Mesendoderm (in vitro differentiated cells): ENCODE measurements around the gene ITPR2.

Experiments
- DNase-seq: peaks from one replicate; pipeline ENCODE4 v3.0.0; 2013
- H2AK5ac ChIP-seq: 2 replicates; pipeline ENCODE4 v1.6.1; 2013; ENCODE audit warnings: low read length, inconsistent platforms
- H2BK120ac ChIP-seq: 2 replicates; pipeline ENCODE4 v1.6.1; 2013; ENCODE audit warnings: low read depth, mild to moderate bottlenecking, low read length, moderate library complexity, mixed read lengths
- H2BK15ac ChIP-seq: replicated peaks from 2 replicates; pipeline ENCODE4 v1.6.1; 2013; ENCODE audit warnings: low read depth, mild to moderate bottlenecking, moderate library complexity
- H2BK5ac ChIP-seq: 2 replicates; pipeline ENCODE4 v1.6.1; 2013; ENCODE audit warnings: low read length, inconsistent platforms
- H3K18ac ChIP-seq: 2 replicates; pipeline ENCODE4 v1.6.1; 2013; ENCODE audit warnings: mild to moderate bottlenecking, low read length, mixed read lengths
- H3K23ac ChIP-seq: one replicate; pipeline ENCODE4 v1.6.1; 2013; ENCODE audit warnings: low read length
- H3K27ac ChIP-seq: 2 replicates; pipeline ENCODE4 v1.5.1; 2013; ENCODE audit warnings: low read depth, mild to moderate bottlenecking, inconsistent platforms, low read length, moderate library complexity
- H3K27me3 ChIP-seq: 2 replicates; pipeline ENCODE4 v1.6.1; 2013; ENCODE audit warnings: low read length, control low read depth, mild to moderate bottlenecking, inconsistent platforms; ENCODE audit not compliant: insufficient read depth, poor library complexity
- H3K36me3 ChIP-seq: 2 replicates; pipeline ENCODE4 v1.6.1; 2013; ENCODE audit warnings: low read length, inconsistent platforms; ENCODE audit not compliant: control insufficient read depth, insufficient read depth
- H3K4ac ChIP-seq: one replicate; pipeline ENCODE4 v1.6.1; 2013; ENCODE audit warnings: low read depth, mild to moderate bottlenecking, low read length, moderate library complexity
- H3K4me1 ChIP-seq: 2 replicates; pipeline ENCODE4 v1.6.1; 2013; ENCODE audit warnings: low read depth, low read length, inconsistent platforms; ENCODE audit not compliant: control insufficient read depth
- H3K4me2 ChIP-seq: 2 replicates; pipeline ENCODE4 v1.6.1; 2013; ENCODE audit warnings: low read length
- H3K4me3 ChIP-seq: 2 replicates; pipeline ENCODE4 v1.5.1; 2013; ENCODE audit warnings: mild to moderate bottlenecking, low read length
- H3K56ac ChIP-seq: one replicate; pipeline ENCODE4 v1.6.1; 2013; ENCODE audit warnings: low read length
- H3K79me1 ChIP-seq: 2 replicates; pipeline ENCODE4 v1.6.1; 2013; ENCODE audit warnings: low read length, inconsistent platforms
- H3K79me2 ChIP-seq: 2 replicates; pipeline ENCODE4 v1.6.1; 2013; ENCODE audit warnings: mild to moderate bottlenecking, low read length; ENCODE audit not compliant: control insufficient read depth, insufficient read depth
- H3K9ac ChIP-seq: 2 replicates; pipeline ENCODE4 v1.6.1; 2013; ENCODE audit warnings: low read length, inconsistent platforms
- H4K5ac ChIP-seq: one replicate; pipeline ENCODE4 v1.6.1; 2013; ENCODE audit warnings: low read length
- H4K8ac ChIP-seq: one replicate; pipeline ENCODE4 v1.6.1; 2013; ENCODE audit warnings: low read depth, mild to moderate bottlenecking, control low read depth, low read length, moderate library complexity
- WGBS: extraction: QIAGEN DNeasy Blood & Tissue Kit; methylation state at CpG from one replicate; pipeline ENCODE4 v1.1.7; 2013; ENCODE audit warnings: low lambda C conversion rate, missing lambda C conversion rate; ENCODE audit not compliant: insufficient coverage; ENCODE audit errors: extremely low coverage; 5-methylcytosine and 5-hydroxymethylcytosine counted together

ITPR2 gene

GRCh38 chr12:26496170-26496569 is 336.8 kb downstream of the ITPR2 start:
- Histone ChIP-seq H3K56ac (no peak overlapping the region), H3K4me1 (no peaks in the 10 kb centered on the region), H3K4ac (no peak overlapping the region), H3K27me3 (no peaks in the 10 kb centered on the region), H3K36me3 (no peaks in the 10 kb centered on the region), H2BK15ac (no peak overlapping the region), H3K79me1 (no peaks in the 10 kb centered on the region), H2AK5ac (no peak overlapping the region), H3K79me2 (no peaks in the 10 kb centered on the region), H3K4me3 (no peak overlapping the region), H2BK5ac (no peak overlapping the region), H4K8ac (no peak overlapping the region), H3K4me2 (no peak overlapping the region), H3K23ac (no peak overlapping the region), H4K5ac (no peak overlapping the region), H3K18ac (no peak overlapping the region), H3K9ac (no peak overlapping the region), H2BK120ac (no peak overlapping the region), H3K27ac (no peak overlapping the region)
- no CpG with 5 or more reads among the region's 1 CpG for WGBS
- no peak for DNase-seq

DNA sequence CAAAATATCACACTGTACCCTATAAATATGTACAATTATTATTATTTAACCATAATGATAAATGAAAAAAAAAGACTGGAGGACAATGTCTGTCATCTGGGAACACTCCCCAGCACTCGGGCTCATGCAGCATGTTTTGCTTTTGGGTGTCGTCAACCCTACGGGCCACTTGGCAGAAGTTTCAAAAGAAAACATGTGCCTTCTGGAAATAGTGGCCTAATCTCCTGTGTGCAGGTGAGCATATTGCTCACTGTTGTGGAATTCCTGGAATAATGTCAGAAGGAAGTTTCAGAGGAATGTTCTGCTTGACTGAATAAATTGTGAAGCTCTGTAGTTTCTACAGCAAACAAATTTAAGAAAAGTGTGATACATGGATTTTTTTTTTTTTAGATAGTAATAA is 339.3 kb downstream of the ITPR2 start:
- H3K27ac ChIP-seq, result no peak overlapping the region
- H2BK5ac ChIP-seq, result no peak overlapping the region
- H3K4me3 ChIP-seq, result no peak overlapping the region
- H3K36me3 ChIP-seq, result no peaks in the 10 kb centered on the region
- no peak overlapping the region for H2BK120ac ChIP-seq
- H3K79me2 ChIP-seq, result no peaks in the 10 kb centered on the region
- DNase-seq, result no peak
- H3K9ac ChIP-seq, result no peak overlapping the region
- no peak overlapping the region for H4K5ac ChIP-seq
- H3K27me3 ChIP-seq, result no peaks in the 10 kb centered on the region
- H3K4ac ChIP-seq, result no peak overlapping the region
- H4K8ac ChIP-seq, result no peak overlapping the region
- no peak overlapping the region for H2BK15ac ChIP-seq
- H3K56ac ChIP-seq, result no peak overlapping the region
- no peak overlapping the region for H3K23ac ChIP-seq
- no peak overlapping the region for H3K18ac ChIP-seq
- H2AK5ac ChIP-seq, result no peak overlapping the region
- H3K4me2 ChIP-seq, result no peak overlapping the region
- no peaks in the 10 kb centered on the region for H3K4me1 ChIP-seq
- no peaks in the 10 kb centered on the region for H3K79me1 ChIP-seq
- no CpG with 5 or more reads among the region's 3 CpGs for WGBS

GRCh38 chr12:26492406-26492805 is 340.6 kb downstream of the ITPR2 start:
- Histone ChIP-seq H3K79me1 (no peaks in the 10 kb centered on the region), H3K4me2 (no peak overlapping the region), H3K27me3 (no peaks in the 10 kb centered on the region), H2BK5ac (no peak overlapping the region), H2BK120ac (no peak overlapping the region), H4K8ac (no peak overlapping the region), H3K9ac (no peak overlapping the region), H3K4me1 (no peaks in the 10 kb centered on the region), H3K79me2 (no peaks in the 10 kb centered on the region), H3K4ac (no peak overlapping the region), H3K27ac (no peak overlapping the region), H2AK5ac (no peak overlapping the region), H3K18ac (no peak overlapping the region), H3K4me3 (no peak overlapping the region), H2BK15ac (no peak overlapping the region), H3K23ac (no peak overlapping the region), H4K5ac (no peak overlapping the region), H3K56ac (no peak overlapping the region), H3K36me3 (no peaks in the 10 kb centered on the region)
- DNase-seq, result no peak
- WGBS, result no CpG with 5 or more reads among the region's 1 CpG

GRCh38 chr12:26489908-26490307 is 343.1 kb downstream of the ITPR2 start:
- H4K8ac ChIP-seq, result no peak overlapping the region
- H3K9ac ChIP-seq, result no peak overlapping the region
- H2BK5ac ChIP-seq, result no peak overlapping the region
- H2AK5ac ChIP-seq, result no peak overlapping the region
- H3K18ac ChIP-seq, result no peak overlapping the region
- WGBS, result no CpG with 5 or more reads among the region's 2 CpGs
- H3K27ac ChIP-seq, result no peak overlapping the region
- no peak for DNase-seq
- no peaks in the 10 kb centered on the region for H3K79me1 ChIP-seq
- no peaks in the 10 kb centered on the region for H3K4me1 ChIP-seq
- H3K27me3 ChIP-seq, result no peaks in the 10 kb centered on the region
- no peak overlapping the region for H2BK15ac ChIP-seq
- no peak overlapping the region for H3K4ac ChIP-seq
- no peak overlapping the region for H3K4me3 ChIP-seq
- H3K23ac ChIP-seq, result no peak overlapping the region
- no peaks in the 10 kb centered on the region for H3K36me3 ChIP-seq
- H4K5ac ChIP-seq, result no peak overlapping the region
- no peaks in the 10 kb centered on the region for H3K79me2 ChIP-seq
- no peak overlapping the region for H3K4me2 ChIP-seq
- H3K56ac ChIP-seq, result no peak overlapping the region
- H2BK120ac ChIP-seq, result no peak overlapping the region

DNA sequence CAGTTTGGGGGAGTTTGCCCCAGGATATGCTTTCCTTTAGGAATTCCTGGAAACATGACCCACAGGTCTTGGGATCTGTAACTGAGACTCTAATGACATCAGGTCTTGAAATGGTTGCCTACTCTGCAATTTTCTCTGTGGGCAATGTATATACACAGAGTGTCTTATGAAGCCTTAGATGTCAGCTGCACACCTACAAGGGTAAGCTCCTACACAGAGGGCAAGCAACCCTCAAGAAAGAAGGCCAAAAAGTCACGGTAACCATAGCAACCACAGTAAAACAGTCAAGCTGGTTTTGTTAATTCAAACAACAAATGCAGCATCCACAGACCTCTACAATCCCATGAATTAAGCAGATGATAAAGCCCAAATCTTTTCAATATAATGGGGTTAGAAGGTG is 344.6 kb downstream of the ITPR2 start:
- H3K23ac ChIP-seq, result no peak overlapping the region
- no peaks in the 10 kb centered on the region for H3K79me2 ChIP-seq
- H3K27ac ChIP-seq, result no peak overlapping the region
- no peak overlapping the region for H2BK120ac ChIP-seq
- no peak overlapping the region for H3K18ac ChIP-seq
- H2BK5ac ChIP-seq, result no peak overlapping the region
- no peak overlapping the region for H3K4me2 ChIP-seq
- H3K4me3 ChIP-seq, result no peak overlapping the region
- no CpG with 5 or more reads among the region's 1 CpG for WGBS
- H3K36me3 ChIP-seq, result no peaks in the 10 kb centered on the region
- H2BK15ac ChIP-seq, result no peak overlapping the region
- no peak overlapping the region for H3K9ac ChIP-seq
- H3K4me1 ChIP-seq, result no peaks in the 10 kb centered on the region
- H2AK5ac ChIP-seq, result no peak overlapping the region
- peak; percentile 29 for DNase-seq
- no peak overlapping the region for H3K4ac ChIP-seq
- no peak overlapping the region for H4K8ac ChIP-seq
- no peaks in the 10 kb centered on the region for H3K79me1 ChIP-seq
- H4K5ac ChIP-seq, result no peak overlapping the region
- H3K27me3 ChIP-seq, result no peaks in the 10 kb centered on the region
- H3K56ac ChIP-seq, result no peak overlapping the region

DNA sequence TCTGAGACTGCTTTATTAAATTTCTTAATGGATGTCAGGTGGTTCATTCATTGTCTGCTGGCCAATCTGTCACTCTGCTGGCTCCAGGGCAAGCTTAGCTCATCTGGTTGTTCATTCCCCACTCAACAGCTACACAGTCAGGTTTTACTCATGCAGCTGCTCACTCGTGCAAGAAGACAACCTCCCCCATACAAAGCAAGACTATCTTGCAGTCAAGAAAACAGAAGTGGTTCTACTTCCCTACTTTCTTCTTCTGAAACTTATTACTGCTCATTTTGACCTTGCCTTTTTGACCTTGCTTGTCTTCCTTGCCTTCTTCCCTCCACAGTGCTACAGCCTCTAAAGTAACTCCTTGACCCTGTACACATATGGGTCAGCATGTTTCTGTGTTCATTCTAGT is 359.7 kb downstream of the ITPR2 start:
- H4K5ac ChIP-seq, result no peak overlapping the region
- no peaks in the 10 kb centered on the region for H3K27me3 ChIP-seq
- H4K8ac ChIP-seq, result no peak overlapping the region
- H3K18ac ChIP-seq, result no peak overlapping the region
- H2BK5ac ChIP-seq, result no peak overlapping the region
- no peaks in the 10 kb centered on the region for H3K79me2 ChIP-seq
- H3K23ac ChIP-seq, result no peak overlapping the region
- H3K9ac ChIP-seq, result no peak overlapping the region
- no peak overlapping the region for H3K56ac ChIP-seq
- WGBS, result no CpG with 5 or more reads among the region's 1 CpG
- H2BK15ac ChIP-seq, result no peak overlapping the region
- no peak overlapping the region for H2BK120ac ChIP-seq
- H3K27ac ChIP-seq, result no peak overlapping the region
- no peak overlapping the region for H2AK5ac ChIP-seq
- no peak for DNase-seq
- no peak overlapping the region for H3K4me3 ChIP-seq
- H3K4ac ChIP-seq, result no peak overlapping the region
- H3K4me2 ChIP-seq, result no peak overlapping the region
- no peaks in the 10 kb centered on the region for H3K36me3 ChIP-seq
- no peaks in the 10 kb centered on the region for H3K79me1 ChIP-seq
- H3K4me1 ChIP-seq, result no peaks in the 10 kb centered on the region
